Lung (tissue), 12 donors: ENCODE results near the gene C9orf152. TPM values are rescaled to one million over a fixed set of nuclear protein-coding genes. Genes with fewer than 3 reads are reported as not detected.

ENCODE experiments used
- ATAC-seq: fragments of 200-7000 bp; cut with Tn5 transposase; one replicate; pipeline ENCODE4 v1.9.1; 2020; ENCODE audit warnings: moderate number of reproducible peaks; ENCODE audit not compliant: insufficient read depth, low FRiP score
- DNase-seq, 3 donors: peaks; one replicate each; pipeline ENCODE4 v3.0.0-alpha.2; 2013 to 2017
- H3K27ac ChIP-seq, 2 donors: one replicate each; pipeline ENCODE4 v1.5.1; 2013; ENCODE audit warnings: mild to moderate bottlenecking in 2 of 2, moderate library complexity in 2 of 2, control low read depth in 1 of 2, inconsistent platforms in 1 of 2, low read depth in 1 of 2, low read length in 1 of 2
- H3K27me3 ChIP-seq, 3 donors: one replicate each; pipeline ENCODE4 v1.5.1; 2013; ENCODE audit warnings: low read length in 2 of 3; ENCODE audit not compliant: control insufficient read depth in 3 of 3, insufficient read depth in 3 of 3
- H3K36me3 ChIP-seq, 4 donors: one replicate each; pipeline ENCODE4 v1.5.1; 2013; ENCODE audit warnings: low read length in 4 of 4, mild to moderate bottlenecking in 1 of 4, moderate library complexity in 1 of 4; ENCODE audit not compliant: control insufficient read depth in 4 of 4, insufficient read depth in 4 of 4
- H3K4me1 ChIP-seq, 5 donors: one replicate each; pipeline ENCODE4 v1.5.1; 2013; ENCODE audit warnings: low read length in 5 of 5, mild to moderate bottlenecking in 2 of 5, moderate library complexity in 1 of 5; ENCODE audit not compliant: control insufficient read depth in 5 of 5, insufficient read depth in 5 of 5
- H3K4me3 ChIP-seq: one replicate; pipeline ENCODE4 v1.5.1; 2013; ENCODE audit warnings: mild to moderate bottlenecking, control low read depth, moderate library complexity
- H3K9ac ChIP-seq, 2 donors: one replicate each; pipeline ENCODE4 v1.5.1; 2013; ENCODE audit warnings: low read length in 2 of 2, control low read depth in 1 of 2; ENCODE audit not compliant: insufficient read depth in 1 of 2
- H3K9me3 ChIP-seq, 4 donors: one replicate each; pipeline ENCODE4 v1.5.1; 2013; ENCODE audit warnings: low read length in 3 of 4, mild to moderate bottlenecking in 1 of 4, moderate library complexity in 1 of 4; ENCODE audit not compliant: control insufficient read depth in 4 of 4, insufficient read depth in 3 of 4
- WGBS, 2 donors: extraction: QIAGEN DNeasy Blood & Tissue Kit; methylation state at CpG; one replicate each; pipeline ENCODE4 v1.1.7; 2013; 5-methylcytosine and 5-hydroxymethylcytosine counted together
- polyA plus RNA-seq, 2 donors: library from polyadenylated mRNA; stranded (reverse); fragments of 200-250 nt; gene quantifications; one replicate each; pipeline ENCODE4 v1.2.1, GENCODE V29; 2013
- total RNA-seq, 2 donors: library from RNA; depleted of rRNA in 1 of 2; stranded (reverse); fragments of >200 nt in 1 of 2; gene quantifications; one replicate each; pipeline ENCODE4 v1.2.1, GENCODE V29; 2014 to 2021
- TF ChIP-seq, protein P1 (sequence below): IDR thresholded peaks from 2 replicates; pipeline ENCODE4 v1.5.1; 2012; ENCODE audit warnings: mild to moderate bottlenecking; ENCODE audit errors: control extremely low read depth, extremely low read depth
- donor health status: control.
- donor health status: control.
- donor health status: Bipolar disorder and iron deficiency.
- donor health status: healthy.
- donor health status: DM: yes; HTN: yes; CAD: no.

C9orf152 gene
- total and polyA plus RNA-seq, 4 donors, result 4.2 to 16.8 (median 11.2) TPM

DNA sequence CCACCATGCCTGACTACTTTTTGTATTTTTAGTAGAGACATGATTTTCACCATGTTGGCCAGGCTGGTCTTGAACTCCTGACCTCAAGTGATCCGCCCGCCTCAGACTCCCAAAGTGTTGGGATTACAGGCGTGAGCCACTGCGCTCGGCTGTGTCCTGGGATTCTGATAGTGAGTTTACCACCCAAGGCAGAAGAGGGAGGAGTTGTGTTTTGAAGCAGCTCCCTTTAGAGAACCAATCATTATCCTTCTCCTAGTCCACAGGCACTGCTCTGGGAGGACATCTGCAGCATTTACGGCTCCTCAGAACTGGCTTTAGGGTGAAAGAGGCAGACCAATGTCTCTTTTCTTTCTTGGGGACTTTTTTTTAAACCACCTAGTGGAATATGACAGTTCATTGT is 5.7 kb downstream of the C9orf152 start:
- peaks cover 0 to 3% (median 0%) of the 10 kb centered on the region in 5 donors for H3K4me1 ChIP-seq
- H3K36me3 ChIP-seq, result no peaks in the 10 kb centered on the region
- no peak overlapping the region for H3K4me3 ChIP-seq
- no peak overlapping the region for H3K9ac ChIP-seq
- TF ChIP-seq, protein P1, sequence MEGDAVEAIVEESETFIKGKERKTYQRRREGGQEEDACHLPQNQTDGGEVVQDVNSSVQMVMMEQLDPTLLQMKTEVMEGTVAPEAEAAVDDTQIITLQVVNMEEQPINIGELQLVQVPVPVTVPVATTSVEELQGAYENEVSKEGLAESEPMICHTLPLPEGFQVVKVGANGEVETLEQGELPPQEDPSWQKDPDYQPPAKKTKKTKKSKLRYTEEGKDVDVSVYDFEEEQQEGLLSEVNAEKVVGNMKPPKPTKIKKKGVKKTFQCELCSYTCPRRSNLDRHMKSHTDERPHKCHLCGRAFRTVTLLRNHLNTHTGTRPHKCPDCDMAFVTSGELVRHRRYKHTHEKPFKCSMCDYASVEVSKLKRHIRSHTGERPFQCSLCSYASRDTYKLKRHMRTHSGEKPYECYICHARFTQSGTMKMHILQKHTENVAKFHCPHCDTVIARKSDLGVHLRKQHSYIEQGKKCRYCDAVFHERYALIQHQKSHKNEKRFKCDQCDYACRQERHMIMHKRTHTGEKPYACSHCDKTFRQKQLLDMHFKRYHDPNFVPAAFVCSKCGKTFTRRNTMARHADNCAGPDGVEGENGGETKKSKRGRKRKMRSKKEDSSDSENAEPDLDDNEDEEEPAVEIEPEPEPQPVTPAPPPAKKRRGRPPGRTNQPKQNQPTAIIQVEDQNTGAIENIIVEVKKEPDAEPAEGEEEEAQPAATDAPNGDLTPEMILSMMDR, result no peak
- WGBS, 2 donors, result 96 to 99% methylated on average over 6 of the region's 6 CpGs
- no peaks in the 10 kb centered on the region for H3K9me3 ChIP-seq
- H3K27me3 ChIP-seq, result no peaks in the 10 kb centered on the region
- no peak overlapping the region for H3K27ac ChIP-seq
- ATAC-seq (no peak), DNase-seq (no peak)

DNA sequence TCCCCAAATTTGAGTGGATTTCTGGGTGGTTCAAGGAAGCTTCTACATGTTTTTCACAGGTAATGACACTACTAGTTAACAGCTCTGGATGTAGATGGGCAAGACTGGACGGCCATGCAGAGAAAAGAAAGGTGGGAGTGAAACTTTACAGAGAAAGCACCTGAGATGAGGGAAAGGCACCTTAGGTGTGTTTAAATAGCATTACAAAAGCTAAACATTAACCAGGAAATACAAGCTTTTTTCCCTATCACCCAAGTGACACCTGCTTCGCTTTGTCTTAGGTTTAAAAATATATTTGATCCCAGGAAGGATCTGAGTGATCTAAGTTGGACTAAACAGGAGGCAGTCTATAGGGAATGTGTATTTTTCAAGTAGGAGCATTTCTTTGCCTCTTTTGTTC is 8.3 kb downstream of the C9orf152 start:
- TF ChIP-seq, protein P1, result no peak
- Histone ChIP-seq H3K36me3 (no peaks in the 10 kb centered on the region), H3K4me1 (peaks cover 0 to 5% (median 0%) of the 10 kb centered on the region in 5 donors), H3K4me3 (no peak overlapping the region), H3K9me3 (no peaks in the 10 kb centered on the region), H3K27me3 (no peaks in the 10 kb centered on the region), H3K27ac (no peak overlapping the region), H3K9ac (no peak overlapping the region)
- DNase-seq, result peak in 1 of 3 donors; percentile 46
- WGBS, 2 donors, result 67 to 81% methylated on average over 2 of the region's 2 CpGs
- ATAC-seq, result no peak

DNA sequence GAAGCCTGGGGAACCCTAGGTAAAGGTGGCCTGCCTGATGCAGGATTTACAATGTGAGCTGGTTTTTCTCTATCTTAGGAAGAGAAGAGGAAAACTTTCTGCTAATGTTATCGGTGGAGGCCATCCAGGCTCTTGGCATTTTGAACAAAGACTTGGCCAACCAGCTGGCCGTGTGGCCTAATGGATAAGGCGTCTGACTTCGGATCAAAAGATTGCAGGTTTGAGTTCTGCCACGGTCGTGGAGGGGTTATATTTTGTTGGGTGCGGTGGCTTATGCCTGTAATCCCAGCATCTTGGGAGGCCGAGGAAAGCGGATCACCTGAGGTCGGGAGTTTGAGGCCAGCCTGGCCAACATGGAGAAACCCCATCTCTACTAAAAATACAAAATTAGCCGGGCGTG is 9.6 kb downstream of the C9orf152 start:
- H3K27me3 ChIP-seq, result no peaks in the 10 kb centered on the region
- ATAC-seq (no peak), DNase-seq (no peak)
- no peaks in the 10 kb centered on the region for H3K9me3 ChIP-seq
- TF ChIP-seq, protein P1, result no peak
- no peak overlapping the region for H3K4me3 ChIP-seq
- peaks cover 0 to 9% (median 3%) of the 10 kb centered on the region in 5 donors for H3K4me1 ChIP-seq
- no peak overlapping the region for H3K27ac ChIP-seq
- H3K36me3 ChIP-seq, result no peaks in the 10 kb centered on the region
- WGBS, 2 donors, result 95 to 99% methylated on average over 12 of the region's 12 CpGs
- H3K9ac ChIP-seq, result no peak overlapping the region
